Prostate gland (tissue), 2 donors: ENCODE data around the gene DTX2.
"Not testable (repeated sequence)": the region's sequence is repeated elsewhere in the genome, so short reads cannot be mapped to it uniquely, and the experiment has no call there.

ENCODE experiments used
- POLR2A ChIP-seq: fragments of 450-650 bp; IDR thresholded peaks from one replicate; pipeline ENCODE4 v1.6.1; 2016; ENCODE audit warnings: antibody characterized with exemption, mild to moderate bottlenecking
- POLR2AphosphoS5 ChIP-seq: sonication (generic); formaldehyde crosslinking; IDR thresholded peaks from one replicate; pipeline ENCODE4 v1.6.1; 2017; ENCODE audit warnings: antibody characterized with exemption
- TF ChIP-seq, protein P1 (sequence below), 4 experiments: fragments of 200-600 bp in 2 of 4; fragments of 450-650 bp in 2 of 4; sonication (generic) in 2 of 4; IDR thresholded peaks; 1 replicate in 3 of 4; 2 replicates in 1 of 4; pipeline ENCODE4 v1.5.1; 2016 to 2019; ENCODE audit warnings: antibody characterized with exemption in 4 of 4, mild to moderate bottlenecking in 2 of 4, moderate library complexity in 2 of 4

DNA sequence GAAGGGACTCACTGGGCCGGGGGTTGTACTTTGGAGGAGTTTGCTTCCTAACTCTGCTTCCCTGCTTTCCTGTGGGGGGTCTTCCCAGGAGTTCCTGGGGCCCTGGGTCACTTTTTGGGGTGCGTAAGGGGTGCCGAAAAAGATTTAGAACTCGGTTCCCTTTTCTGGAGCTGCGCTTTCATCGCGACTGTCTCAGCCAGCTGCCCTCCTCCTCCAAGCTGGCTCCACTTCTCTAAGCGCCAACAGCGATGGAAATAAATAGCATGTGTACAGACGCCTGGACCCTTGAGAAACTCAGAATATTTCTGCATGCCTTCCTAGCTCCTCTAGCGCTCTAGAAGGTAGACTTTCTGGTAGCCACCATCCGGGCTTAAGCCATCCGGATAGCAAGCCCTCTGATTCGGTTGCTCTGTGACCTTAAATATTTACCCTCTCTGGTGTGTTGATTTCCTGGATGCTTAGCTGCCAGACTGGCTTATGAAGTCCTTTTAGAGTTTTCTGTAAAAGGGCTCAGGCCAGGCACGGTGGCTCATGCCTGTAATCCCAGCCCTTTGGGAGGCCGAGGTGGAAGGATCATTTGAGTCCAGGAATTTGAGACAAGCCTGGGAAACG lies 868 bp downstream of the DTX2 start:
- TF ChIP-seq, protein P1, sequence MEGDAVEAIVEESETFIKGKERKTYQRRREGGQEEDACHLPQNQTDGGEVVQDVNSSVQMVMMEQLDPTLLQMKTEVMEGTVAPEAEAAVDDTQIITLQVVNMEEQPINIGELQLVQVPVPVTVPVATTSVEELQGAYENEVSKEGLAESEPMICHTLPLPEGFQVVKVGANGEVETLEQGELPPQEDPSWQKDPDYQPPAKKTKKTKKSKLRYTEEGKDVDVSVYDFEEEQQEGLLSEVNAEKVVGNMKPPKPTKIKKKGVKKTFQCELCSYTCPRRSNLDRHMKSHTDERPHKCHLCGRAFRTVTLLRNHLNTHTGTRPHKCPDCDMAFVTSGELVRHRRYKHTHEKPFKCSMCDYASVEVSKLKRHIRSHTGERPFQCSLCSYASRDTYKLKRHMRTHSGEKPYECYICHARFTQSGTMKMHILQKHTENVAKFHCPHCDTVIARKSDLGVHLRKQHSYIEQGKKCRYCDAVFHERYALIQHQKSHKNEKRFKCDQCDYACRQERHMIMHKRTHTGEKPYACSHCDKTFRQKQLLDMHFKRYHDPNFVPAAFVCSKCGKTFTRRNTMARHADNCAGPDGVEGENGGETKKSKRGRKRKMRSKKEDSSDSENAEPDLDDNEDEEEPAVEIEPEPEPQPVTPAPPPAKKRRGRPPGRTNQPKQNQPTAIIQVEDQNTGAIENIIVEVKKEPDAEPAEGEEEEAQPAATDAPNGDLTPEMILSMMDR (IDR thresholded peaks at IDR 0.05), result not testable (repeated sequence)
- not testable (repeated sequence) for TF ChIP-seq POLR2A, POLR2AphosphoS5
